WTC11 (cell line): ENCODE measurements around the gene ARHGEF28.

Source experiments
- CTCF ChIP-seq: fragments of 200-600 bp; IDR thresholded peaks from 2 replicates; pipeline ENCODE4 v1.8.0; 2022; ENCODE audit warnings: antibody characterized with exemption
- ESRRA ChIP-seq: sonication (generic); formaldehyde crosslinking; IDR thresholded peaks from 2 replicates; pipeline ENCODE4 v1.8.1; 2022; ENCODE audit warnings: mild to moderate bottlenecking, missing genetic modification reagents, borderline replicate concordance
- MAX ChIP-seq: sonication (generic); formaldehyde crosslinking; IDR thresholded peaks from 2 replicates; pipeline ENCODE4 v1.8.0; 2022; ENCODE audit warnings: mild to moderate bottlenecking, missing genetic modification reagents
- ZNF263 ChIP-seq: sonication (generic); formaldehyde crosslinking; IDR thresholded peaks from 2 replicates; pipeline ENCODE4 v1.8.1; 2022; ENCODE audit warnings: low read depth, mild to moderate bottlenecking, moderate library complexity, missing genetic modification reagents

GRCh38 chr5:73619606-73620333, 6.2 kb upstream of the ARHGEF28 start:
- TF ChIP-seq CTCF: no peak
- TF ChIP-seq MAX (CRISPR knock-in tag): no peak
- TF ChIP-seq ESRRA (CRISPR knock-in tag): no peak
- TF ChIP-seq ZNF263 (CRISPR knock-in tag): no peak
